K562 (cell line): ENCODE data around the gene ZFP36. TPM values are rescaled to one million over a fixed set of nuclear protein-coding genes. Genes with fewer than 3 reads are reported as not detected.
A peak's percentile ranks its signal among the peaks of the same experiment; 100 is the strongest.

Experiments
- ATAC-seq: fragments of 200-7000 bp; cut with Tn5 transposase; 3 replicates; pipeline ENCODE4 v1.9.1; 2020; ENCODE audit warnings: moderate library complexity
- BruUV-seq: library from RNA; stranded (reverse); fragments of 400-500 nt; replicated peaks from 2 replicates; lab custom pipeline; 2021; lab: Mats Ljungman, UMichigan
- CTCF ChIA-PET: fragments of 300-600 bp; formaldehyde crosslinking; extraction: SDS; loops from one replicate; lab custom pipeline; 2021; ENCODE audit warnings: low intra/inter-chr PET ratio; lab: Yijun Ruan, JAX
- POLR2A ChIA-PET: fragments of 300-600, 350-650 bp; sonication (Branson Sonifier 250); formaldehyde crosslinking; extraction: SDS; loops from one replicate; lab custom pipeline; 2021; ENCODE audit warnings: antibody characterized with exemption, inconsistent platforms; lab: Yijun Ruan, JAX
- DNase-seq, 4 experiments: peaks; one replicate each; pipeline versions ENCODE4 v3.0.0 to v3.0.0-alpha.2; 2011 to 2018; ENCODE audit warnings: low spot score in 3 of 4, mixed read lengths in 3 of 4; ENCODE audit errors: extremely low read depth in 1 of 4
- FAIRE-seq: peaks from 2 replicates; lab custom pipeline; 2011; peaks lifted over from hg19 to GRCh38; lab: Jason Lieb, UNC
- H2AFZ ChIP-seq: 2 replicates; pipeline ENCODE4 v1.6.0; 2011; ENCODE audit warnings: low read depth, low read length, control low read depth, inconsistent platforms
- H3K27ac ChIP-seq: fragments of 200-600 bp; 3 replicates; pipeline ENCODE4 v1.8.0; 2011; ENCODE audit warnings: low read depth, mild to moderate bottlenecking, control low read depth, inconsistent platforms, low read length, moderate library complexity, mixed read lengths; ENCODE audit errors: extremely low read depth
- H3K27me3 ChIP-seq, 2 experiments: fragments of 300-600 bp in 1 of 2; 2 replicates in 1 of 2; 3 replicates in 1 of 2; pipeline versions ENCODE4 v1.6.0 to v1.8.0; 2011; ENCODE audit warnings: inconsistent platforms in 2 of 2, low read length in 2 of 2, mild to moderate bottlenecking in 1 of 2, mixed read lengths in 1 of 2, moderate library complexity in 1 of 2; ENCODE audit not compliant: control insufficient read depth in 2 of 2, insufficient read depth in 2 of 2
- H3K36me3 ChIP-seq: fragments of 300-600 bp; 3 replicates; pipeline ENCODE4 v1.8.0; 2011; ENCODE audit warnings: mild to moderate bottlenecking, low read length, inconsistent platforms; ENCODE audit not compliant: control insufficient read depth, insufficient read depth
- H3K4me1 ChIP-seq, 2 experiments: fragments of 200-600 bp in 1 of 2; replicated peaks in 1 of 2; 2 replicates in 1 of 2; 3 replicates in 1 of 2; pipeline versions ENCODE4 v1.5.1 to v1.8.0; 2011; ENCODE audit warnings: inconsistent platforms in 2 of 2, low read length in 2 of 2, mild to moderate bottlenecking in 1 of 2, mixed read lengths in 1 of 2, moderate library complexity in 1 of 2; ENCODE audit not compliant: control insufficient read depth in 2 of 2, insufficient read depth in 2 of 2
- H3K4me2 ChIP-seq: 2 replicates; pipeline ENCODE4 v1.6.1; 2011; ENCODE audit warnings: low read length, control low read depth, inconsistent platforms, mixed read lengths; ENCODE audit not compliant: insufficient read depth
- H3K4me3 ChIP-seq: fragments of 200-600 bp; sonication (generic), shearing (Covaris generic); 2 replicates; pipeline ENCODE4 v1.5.1; 2016; ENCODE audit warnings: control low read depth, inconsistent platforms
- H3K79me2 ChIP-seq: fragments of 200-600 bp; 3 replicates; pipeline ENCODE4 v1.8.0; 2011; ENCODE audit warnings: low read length, inconsistent platforms; ENCODE audit not compliant: control insufficient read depth, insufficient read depth
- H3K9ac ChIP-seq, 2 experiments: 2 replicates each; pipeline versions ENCODE4 v1.6.0 to v1.6.1; 2011; ENCODE audit warnings: low read depth in 2 of 2, low read length in 2 of 2, control low read depth in 1 of 2, inconsistent platforms in 1 of 2, mild to moderate bottlenecking in 1 of 2, mixed read lengths in 1 of 2; ENCODE audit not compliant: insufficient read depth in 1 of 2
- H3K9me1 ChIP-seq: one replicate; pipeline ENCODE4 v1.6.0; 2011; ENCODE audit warnings: inconsistent platforms, mild to moderate bottlenecking, low read length, moderate library complexity; ENCODE audit not compliant: control insufficient read depth, insufficient read depth
- H3K9me3 ChIP-seq: replicated peaks from 2 replicates; pipeline ENCODE4 v1.5.1; 2011; ENCODE audit warnings: low read depth, low read length, inconsistent platforms; ENCODE audit not compliant: control insufficient read depth, insufficient read depth
- H4K20me1 ChIP-seq: replicated peaks from 2 replicates; pipeline ENCODE4 v1.6.1; 2011; ENCODE audit warnings: low read length, inconsistent platforms, mixed read lengths; ENCODE audit not compliant: control insufficient read depth, insufficient read depth
- CEBPG ChIP-seq, 3 experiments: fragments of 200-800 bp in 1 of 3; sonication (Bioruptor generic) in 1 of 3; sonication (generic) in 1 of 3; formaldehyde crosslinking in 1 of 3; IDR thresholded peaks in 2 of 3; conservative IDR thresholded peaks in 1 of 3; 2 replicates each; pipeline versions ENCODE4 v1.6.1 to v1.8.0; 2016 to 2022; ENCODE audit warnings: missing compliant biosample characterization in 2 of 3, missing genetic modification characterization in 2 of 3, mild to moderate bottlenecking in 1 of 3, missing genetic modification reagents in 1 of 3
- HDAC2 ChIP-seq: fragments of 450-650 bp; IDR thresholded peaks from 2 replicates; pipeline ENCODE4 v1.6.1; 2016; ENCODE audit warnings: mild to moderate bottlenecking
- PRDM10 ChIP-seq: fragments of 450-650 bp; IDR thresholded peaks from 2 replicates; pipeline ENCODE4 v1.6.1; 2018; ENCODE audit not compliant: partially characterized antibody
- RBBP5 ChIP-seq: fragments of 200-600 bp; sonication (generic); IDR thresholded peaks from 2 replicates; pipeline ENCODE4 v1.6.1; 2012; ENCODE audit warnings: borderline replicate concordance, mild to moderate bottlenecking, low read length, control low read depth, inconsistent platforms; ENCODE audit not compliant: insufficient read depth, poor library complexity, severe bottlenecking
- SIX5 ChIP-seq, 2 experiments: IDR thresholded peaks; 2 replicates each; pipeline ENCODE4 v1.6.1; 2011; ENCODE audit warnings: low read length in 2 of 2, borderline replicate concordance in 1 of 2, low read depth in 1 of 2, mild to moderate bottlenecking in 1 of 2, moderate library complexity in 1 of 2; ENCODE audit not compliant: insufficient read depth in 1 of 2
- ZNF12 ChIP-seq: sonication (generic); formaldehyde crosslinking; IDR thresholded peaks from 2 replicates; pipeline ENCODE4 v1.4.0; 2020; ENCODE audit warnings: mild to moderate bottlenecking, missing genetic modification reagents
- ZSCAN29 ChIP-seq: fragments of 450-650 bp; IDR thresholded peaks from 2 replicates; pipeline ENCODE4 v1.6.1; 2017
- WGBS: fragments of 100-300 bp; shearing (Covaris generic); methylation state at CpG from one replicate; pipeline ENCODE4 v1.1.6; 2016; ENCODE audit warnings: low coverage, mixed read lengths; ENCODE audit not compliant: insufficient coverage; ENCODE audit errors: missing lambda C conversion rate; 5-methylcytosine and 5-hydroxymethylcytosine counted together
- in situ Hi-C: fragments of 300-500 bp; cut with MboI; formaldehyde crosslinking; loops from 4 replicates; pipeline ENCODE4 v1.15.0; 2018; ENCODE audit warnings: inconsistent platforms, mixed read lengths
- intact Hi-C: fragments of 100-400 bp; cut with micrococcal nuclease; formaldehyde crosslinking; loops from 2 replicates; pipeline ENCODE4 v1.14.2; 2022
- polyA plus RNA-seq, 8 experiments: library from polyadenylated mRNA; depleted of rRNA in 4 of 8; stranded (reverse) in 5 of 8; unstranded in 3 of 8; fragments of >200 nt; fragmentation: Nextera tagmentation in 2 of 8; fragmentation: Illumina TruSeq in 1 of 8; extraction: Ambion mirVana in 2 of 8; extraction: Trizol in 1 of 8; gene quantifications; 2 replicates each; pipeline versions ENCODE4 v1.2.1 to v1.2.3, GENCODE V29; 2011 to 2014; ENCODE audit warnings: inconsistent platforms in 1 of 8, missing spikeins in 1 of 8
- total RNA-seq, 7 experiments: library from RNA; depleted of rRNA in 6 of 7; stranded (reverse); fragments of >200 nt in 6 of 7; fragmentation: Illumina TruSeq in 2 of 7; extraction: Trizol in 2 of 7; gene quantifications; 2 replicates each; pipeline versions ENCODE4 v1.2.1 to v1.2.3, GENCODE V29; 2011 to 2021; ENCODE audit warnings: low replicate concordance in 1 of 7
- TF ChIP-seq, protein P1 (sequence below): fragments of 450-650 bp; IDR thresholded peaks from 2 replicates; pipeline ENCODE4 v1.6.1; 2014; ENCODE audit warnings: low read depth, mild to moderate bottlenecking, moderate library complexity, borderline replicate concordance
- TF ChIP-seq, protein P2 (sequence below), 2 experiments: fragments of 450-650 bp; conservative IDR thresholded peaks; 2 replicates each; pipeline ENCODE4 v1.6.1; 2017; ENCODE audit warnings: mild to moderate bottlenecking in 2 of 2, moderate library complexity in 2 of 2

Gene ZFP36
- total and polyA plus RNA-seq, 9 of the 15 experiments (the other 6 are each of a cell fraction or from before 2014, with no cell fraction given), result 1.0 to 20.1 (median 3.5) TPM

GRCh38 chr19:39407410-39407659, 688 bp downstream of the ZFP36 start:
- Histone ChIP-seq H3K9me1 (no peaks in the 10 kb centered on the region), H3K36me3 (peaks cover 13% of the 10 kb centered on the region; the same call in 1 of the 3 replicates), H3K4me3 (peak overlapping the region; percentile 78), H2AFZ (peak overlapping the region; percentile 71; the same call in 1 of the 2 replicates), H3K4me2 (peak overlapping the region; percentile 85), H3K9ac (peak overlapping the region; percentile 91 to 97), H3K79me2 (peaks cover 48% of the 10 kb centered on the region), H3K4me1 (peaks cover 58 to 77% of the 10 kb centered on the region in 2 experiments), H4K20me1 (peaks cover 4% of the 10 kb centered on the region; the same call in 1 of the 2 replicates), H3K27ac (peak overlapping the region; percentile 94), H3K27me3 (no peaks in the 10 kb centered on the region), H3K9me3 (no peaks in the 10 kb centered on the region)
- FAIRE-seq (no peak), ATAC-seq (no peak), DNase-seq (no peak)
- intact Hi-C loops (no loop called here), in situ Hi-C loops (no loop called here)
- POLR2A ChIA-PET, result interaction anchor here (0.6 to 4.0 kb wide), 6 partner anchors 9 to 596 kb away, joined by 3 to 18 read pairs (median 7); partner anchors contain the start of genes MED29, PAF1, RPS16 and SAMD4B
- BruUV-seq, result no TSS peak
- 1% methylated on average over 12 of the region's 14 CpGs for WGBS
- CTCF ChIA-PET, result no interaction called here
- TF ChIP-seq ZNF12 (CRISPR knock-in tag) (0 out of 2 replicates have a peak, but pooled peaks have one; percentile 25), HDAC2 (0 out of 2 replicates have a peak, but pooled peaks have one; percentile 6), SIX5 (IDR thresholded peaks at IDR 0.05; ENCODE audit: borderline replicate concordance in 1 of 2, insufficient read depth in 1 of 2, low read depth in 1 of 2, low read length in 2 of 2) (0 out of 4 replicates have a peak, but pooled peaks of 1 of the 2 experiments have one; percentile 6), RBBP5 (peak; percentile 12), PRDM10 (peak; percentile 4), CEBPG (CRISPR knock-in tag; IDR thresholded peaks at IDR 0.05) (no peak), CEBPG (tag; conservative IDR thresholded peaks at IDR 0.05 in 1 of 2, IDR thresholded peaks at IDR 0.05 in 1 of 2) (0 out of 4 replicates have a peak, but pooled peaks of 1 of the 2 experiments have one; percentile 19), ZSCAN29 (0 out of 2 replicates have a peak, but pooled peaks have one; percentile 1)
- TF ChIP-seq, protein P1, sequence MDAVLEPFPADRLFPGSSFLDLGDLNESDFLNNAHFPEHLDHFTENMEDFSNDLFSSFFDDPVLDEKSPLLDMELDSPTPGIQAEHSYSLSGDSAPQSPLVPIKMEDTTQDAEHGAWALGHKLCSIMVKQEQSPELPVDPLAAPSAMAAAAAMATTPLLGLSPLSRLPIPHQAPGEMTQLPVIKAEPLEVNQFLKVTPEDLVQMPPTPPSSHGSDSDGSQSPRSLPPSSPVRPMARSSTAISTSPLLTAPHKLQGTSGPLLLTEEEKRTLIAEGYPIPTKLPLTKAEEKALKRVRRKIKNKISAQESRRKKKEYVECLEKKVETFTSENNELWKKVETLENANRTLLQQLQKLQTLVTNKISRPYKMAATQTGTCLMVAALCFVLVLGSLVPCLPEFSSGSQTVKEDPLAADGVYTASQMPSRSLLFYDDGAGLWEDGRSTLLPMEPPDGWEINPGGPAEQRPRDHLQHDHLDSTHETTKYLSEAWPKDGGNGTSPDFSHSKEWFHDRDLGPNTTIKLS, result no peak
- TF ChIP-seq, protein P2, sequence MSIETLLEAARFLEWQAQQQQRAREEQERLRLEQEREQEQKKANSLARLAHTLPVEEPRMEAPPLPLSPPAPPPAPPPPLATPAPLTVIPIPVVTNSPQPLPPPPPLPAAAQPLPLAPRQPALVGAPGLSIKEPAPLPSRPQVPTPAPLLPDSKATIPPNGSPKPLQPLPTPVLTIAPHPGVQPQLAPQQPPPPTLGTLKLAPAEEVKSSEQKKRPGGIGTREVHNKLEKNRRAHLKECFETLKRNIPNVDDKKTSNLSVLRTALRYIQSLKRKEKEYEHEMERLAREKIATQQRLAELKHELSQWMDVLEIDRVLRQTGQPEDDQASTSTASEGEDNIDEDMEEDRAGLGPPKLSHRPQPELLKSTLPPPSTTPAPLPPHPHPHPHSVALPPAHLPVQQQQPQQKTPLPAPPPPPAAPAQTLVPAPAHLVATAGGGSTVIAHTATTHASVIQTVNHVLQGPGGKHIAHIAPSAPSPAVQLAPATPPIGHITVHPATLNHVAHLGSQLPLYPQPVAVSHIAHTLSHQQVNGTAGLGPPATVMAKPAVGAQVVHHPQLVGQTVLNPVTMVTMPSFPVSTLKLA (conservative IDR thresholded peaks at IDR 0.05), result 0 out of 4 replicates have a peak, but pooled peaks of 1 of the 2 experiments have one; percentile 9
